ENCODE results near the gene ERCC6. TPM values are rescaled to one million over a fixed set of nuclear protein-coding genes. Genes with fewer than 3 reads are reported as not detected.

ERCC6 gene
- total RNA-seq, 1 donor from 2014 or later = 11.2 TPM

- Mint-ChIP-seq H3K4me3 (no peak overlapping the region), H3K27ac (no peak overlapping the region), H3K36me3 (ENCODE audit: low read depth) (peaks cover 4% of the 10 kb centered on the region), H3K9me3 (no peaks in the 10 kb centered on the region), H3K4me1 (ENCODE audit: low read depth) (no peaks in the 10 kb centered on the region), H3K27me3 (ENCODE audit: insufficient read depth) (peaks cover 4% of the 10 kb centered on the region)
- intact Hi-C loops (cut with micrococcal nuclease) = no loop called here
- no peak for DNase-seq (ENCODE audit: low spot score)
Measured at GRCh38 chr10:49499305-49499851, 39.5 kb downstream of the ERCC6 start.

GRCh38 chr10:49498425-49498824 lies 40.5 kb downstream of the ERCC6 start:
- peaks cover 4% of the 10 kb centered on the region for H3K36me3 Mint-ChIP-seq (ENCODE audit: low read depth)
- no peaks in the 10 kb centered on the region for H3K9me3 Mint-ChIP-seq
- no peaks in the 10 kb centered on the region for H3K4me1 Mint-ChIP-seq (ENCODE audit: low read depth)
- H3K27ac Mint-ChIP-seq = no peak overlapping the region
- H3K27me3 Mint-ChIP-seq (ENCODE audit: insufficient read depth) = peaks cover 4% of the 10 kb centered on the region
- no peak for DNase-seq (ENCODE audit: low spot score)
- H3K4me3 Mint-ChIP-seq = no peak overlapping the region
- intact Hi-C loops (cut with micrococcal nuclease) = no loop called here

DNA sequence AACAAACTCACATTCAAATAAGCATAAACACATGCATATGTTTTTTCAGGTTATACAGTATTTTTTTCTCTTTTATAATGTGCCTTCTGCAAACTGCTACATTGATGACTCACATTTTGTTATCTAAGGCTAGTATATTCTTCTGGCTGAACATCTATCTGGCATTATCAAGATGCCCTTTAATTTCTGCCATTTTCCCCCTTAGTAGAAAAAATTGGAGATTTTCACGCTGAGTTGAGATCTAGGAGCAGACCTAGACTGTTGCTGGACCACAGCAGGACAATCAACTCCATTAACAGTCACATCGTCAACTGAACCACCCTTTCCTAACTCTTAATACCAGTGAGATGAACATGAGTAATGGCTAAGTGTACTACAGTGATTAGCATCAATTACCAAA lies 41.6 kb downstream of the ERCC6 start:
- Mint-ChIP-seq H3K36me3 (ENCODE audit: low read depth) (peaks cover 4% of the 10 kb centered on the region), H3K4me3 (no peak overlapping the region), H3K27me3 (ENCODE audit: insufficient read depth) (no peaks in the 10 kb centered on the region), H3K27ac (no peak overlapping the region), H3K9me3 (no peaks in the 10 kb centered on the region), H3K4me1 (ENCODE audit: low read depth) (no peaks in the 10 kb centered on the region)
- DNase-seq (ENCODE audit: low spot score) = no peak
- intact Hi-C loops (cut with micrococcal nuclease) = no loop called here

- Mint-ChIP-seq H3K27me3 (ENCODE audit: insufficient read depth) (no peaks in the 10 kb centered on the region), H3K4me3 (no peak overlapping the region), H3K27ac (no peak overlapping the region), H3K36me3 (ENCODE audit: low read depth) (no peaks in the 10 kb centered on the region), H3K9me3 (no peaks in the 10 kb centered on the region), H3K4me1 (ENCODE audit: low read depth) (no peaks in the 10 kb centered on the region)
- intact Hi-C loops (cut with micrococcal nuclease) = no loop called here
- no peak for DNase-seq (ENCODE audit: low spot score)
Measured at GRCh38 chr10:49488056-49488717, 50.7 kb downstream of the ERCC6 start.

DNA sequence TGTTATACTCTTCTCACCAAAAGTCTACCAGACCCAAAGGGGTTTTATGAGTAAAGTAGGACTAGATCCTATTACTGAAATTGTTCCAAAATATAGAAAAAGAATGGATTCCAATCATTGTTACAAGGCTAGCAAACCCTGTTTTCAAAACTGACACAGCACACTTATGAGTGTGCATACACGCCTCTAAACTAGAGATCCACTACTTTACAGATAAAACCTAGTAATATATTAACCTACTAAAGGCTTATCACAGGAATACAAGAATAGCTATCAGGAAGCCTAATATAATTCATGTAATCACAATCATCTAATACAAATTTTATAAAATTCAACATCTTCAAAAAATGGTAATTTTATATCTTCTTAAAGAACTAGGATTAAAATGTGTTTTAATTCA lies 52.2 kb downstream of the ERCC6 start:
- H3K9me3 Mint-ChIP-seq = no peaks in the 10 kb centered on the region
- peaks cover under 1% of the 10 kb centered on the region for H3K36me3 Mint-ChIP-seq (ENCODE audit: low read depth)
- no peak overlapping the region for H3K27ac Mint-ChIP-seq
- H3K27me3 Mint-ChIP-seq (ENCODE audit: insufficient read depth) = no peaks in the 10 kb centered on the region
- DNase-seq (ENCODE audit: low spot score) = no peak
- no peak overlapping the region for H3K4me3 Mint-ChIP-seq
- intact Hi-C loops (cut with micrococcal nuclease) = no loop called here
- no peaks in the 10 kb centered on the region for H3K4me1 Mint-ChIP-seq (ENCODE audit: low read depth)

GRCh38 chr10:49486009-49486408 lies 52.9 kb downstream of the ERCC6 start:
- Mint-ChIP-seq H3K4me3 (no peak overlapping the region), H3K4me1 (ENCODE audit: low read depth) (no peaks in the 10 kb centered on the region), H3K27me3 (ENCODE audit: insufficient read depth) (no peaks in the 10 kb centered on the region), H3K9me3 (no peaks in the 10 kb centered on the region), H3K27ac (no peak overlapping the region), H3K36me3 (ENCODE audit: low read depth) (peaks cover 3% of the 10 kb centered on the region)
- DNase-seq (ENCODE audit: low spot score) = no peak
- intact Hi-C loops (cut with micrococcal nuclease) = no loop called here

DNA sequence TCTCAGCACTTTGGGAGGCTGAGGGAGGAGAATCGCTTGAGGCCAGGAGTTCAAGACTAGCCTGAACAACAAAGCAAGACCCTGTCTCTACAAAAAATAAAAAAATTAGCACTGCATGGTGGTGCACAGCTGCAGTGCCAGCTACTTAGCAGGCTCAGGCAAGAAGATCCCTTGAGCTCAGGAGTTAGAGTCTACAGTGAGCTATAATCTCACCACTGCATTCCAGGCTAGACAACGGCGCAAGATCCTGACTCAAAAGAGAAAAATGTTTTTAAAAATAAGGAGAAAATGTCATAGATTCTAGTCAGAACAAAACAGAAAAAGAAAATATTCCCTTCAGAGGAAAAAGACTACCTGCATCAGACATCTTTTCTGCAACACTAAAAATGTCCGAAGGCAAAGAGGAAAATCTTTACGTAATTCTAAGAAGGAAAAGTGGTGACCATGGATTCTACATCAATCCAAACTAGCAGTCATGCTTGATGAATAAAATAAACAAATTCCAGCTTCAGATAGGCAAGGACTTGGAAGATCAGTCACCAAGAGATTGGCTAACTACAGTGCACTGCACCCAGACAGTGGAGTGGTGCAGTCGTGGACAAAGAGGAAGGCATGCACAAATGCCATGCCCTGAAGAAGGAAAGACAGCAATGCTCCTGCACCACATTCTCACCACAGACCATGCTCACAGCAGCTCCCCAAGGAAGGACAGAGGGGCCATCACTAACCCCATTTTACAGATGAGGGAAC lies 54.3 kb downstream of the ERCC6 start:
- no peaks in the 10 kb centered on the region for H3K27me3 Mint-ChIP-seq (ENCODE audit: insufficient read depth)
- no peak overlapping the region for H3K4me3 Mint-ChIP-seq
- H3K4me1 Mint-ChIP-seq (ENCODE audit: low read depth) = no peaks in the 10 kb centered on the region
- H3K27ac Mint-ChIP-seq = no peak overlapping the region
- H3K36me3 Mint-ChIP-seq (ENCODE audit: low read depth) = peaks cover 3% of the 10 kb centered on the region
- intact Hi-C loops (cut with micrococcal nuclease) = no loop called here
- no peaks in the 10 kb centered on the region for H3K9me3 Mint-ChIP-seq
- no peak for DNase-seq (ENCODE audit: low spot score)

- no peak overlapping the region for H3K27ac Mint-ChIP-seq
- no peak for DNase-seq (ENCODE audit: low spot score)
- no peak overlapping the region for H3K4me3 Mint-ChIP-seq
- peaks cover 8% of the 10 kb centered on the region for H3K36me3 Mint-ChIP-seq (ENCODE audit: low read depth)
- no peaks in the 10 kb centered on the region for H3K27me3 Mint-ChIP-seq (ENCODE audit: insufficient read depth)
- H3K4me1 Mint-ChIP-seq (ENCODE audit: low read depth) = no peaks in the 10 kb centered on the region
- intact Hi-C loops (cut with micrococcal nuclease) = no loop called here
- no peaks in the 10 kb centered on the region for H3K9me3 Mint-ChIP-seq
Measured at GRCh38 chr10:49478819-49479218, 60.1 kb downstream of the ERCC6 start.

DNA sequence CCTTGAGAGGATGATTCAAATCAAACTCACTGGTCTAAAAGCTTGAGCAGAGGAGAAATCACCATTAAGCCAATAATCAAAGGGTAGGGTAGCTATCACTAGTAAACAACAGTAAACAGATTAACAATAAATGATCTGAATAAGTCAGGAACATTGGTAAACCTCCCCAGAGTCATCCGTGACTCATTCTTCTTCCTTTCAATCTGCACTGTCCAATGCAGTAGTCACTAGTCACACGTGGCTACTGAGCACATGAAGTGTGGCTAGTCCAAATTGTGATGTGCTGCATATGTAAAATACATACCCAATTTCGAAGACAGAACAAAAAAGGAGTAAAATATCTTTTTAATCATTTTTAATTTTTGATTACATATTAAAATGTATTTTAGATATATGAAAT lies 64.0 kb downstream of the ERCC6 start:
- H3K4me3 Mint-ChIP-seq = no peak overlapping the region
- intact Hi-C loops (cut with micrococcal nuclease) = no loop called here
- H3K27ac Mint-ChIP-seq = no peak overlapping the region
- no peaks in the 10 kb centered on the region for H3K4me1 Mint-ChIP-seq (ENCODE audit: low read depth)
- peaks cover 13% of the 10 kb centered on the region for H3K36me3 Mint-ChIP-seq (ENCODE audit: low read depth)
- no peak for DNase-seq (ENCODE audit: low spot score)
- H3K27me3 Mint-ChIP-seq (ENCODE audit: insufficient read depth) = no peaks in the 10 kb centered on the region
- H3K9me3 Mint-ChIP-seq = no peaks in the 10 kb centered on the region

DNA sequence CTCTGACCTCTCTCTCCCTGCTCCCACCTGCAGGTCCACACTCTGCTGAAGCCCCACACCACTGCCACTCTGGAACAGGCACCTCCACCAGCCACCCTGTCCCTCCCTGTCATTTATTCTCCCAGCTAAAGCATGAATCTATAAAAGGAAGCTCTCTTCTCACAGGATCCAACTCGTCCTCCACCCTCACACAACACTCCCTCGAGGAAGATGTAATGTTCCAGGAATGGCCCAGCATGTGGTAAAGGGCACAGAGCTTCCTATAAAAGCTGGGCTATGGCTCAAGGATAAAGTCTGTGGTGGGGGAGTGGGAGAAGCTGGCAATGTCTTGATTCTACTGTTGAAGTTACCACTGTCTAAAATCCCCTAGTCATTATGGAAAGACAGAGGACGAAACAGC lies 67.4 kb downstream of the ERCC6 start:
- no peak for DNase-seq (ENCODE audit: low spot score)
- Mint-ChIP-seq H3K36me3 (ENCODE audit: low read depth) (peaks cover 15% of the 10 kb centered on the region), H3K4me1 (ENCODE audit: low read depth) (no peaks in the 10 kb centered on the region), H3K27me3 (ENCODE audit: insufficient read depth) (no peaks in the 10 kb centered on the region), H3K27ac (no peak overlapping the region), H3K4me3 (no peak overlapping the region), H3K9me3 (no peaks in the 10 kb centered on the region)
- intact Hi-C loops (cut with micrococcal nuclease) = no loop called here

DNA sequence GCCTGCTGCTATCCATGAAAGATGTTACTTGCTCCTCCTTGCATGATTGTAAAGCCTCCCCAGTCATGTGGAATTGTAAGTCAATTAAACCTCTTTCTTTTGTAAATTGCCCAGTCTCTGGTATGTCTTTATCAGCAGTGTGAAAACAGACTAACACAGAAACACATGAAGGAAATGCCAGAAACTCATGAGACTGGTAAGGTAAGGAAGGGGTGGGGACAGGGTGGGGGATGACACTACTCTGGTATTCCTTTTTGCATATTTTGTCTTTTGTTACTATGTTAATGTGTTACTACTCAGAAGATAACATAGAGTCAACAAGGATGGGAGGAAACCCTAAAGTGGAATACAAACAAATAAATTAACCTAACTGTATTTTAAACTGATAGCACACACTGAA lies 73.2 kb downstream of the ERCC6 start:
- Mint-ChIP-seq H3K4me3 (no peak overlapping the region), H3K36me3 (ENCODE audit: low read depth) (peaks cover 18% of the 10 kb centered on the region), H3K27me3 (ENCODE audit: insufficient read depth) (no peaks in the 10 kb centered on the region), H3K9me3 (peaks cover 6% of the 10 kb centered on the region), H3K4me1 (ENCODE audit: low read depth) (no peaks in the 10 kb centered on the region), H3K27ac (no peak overlapping the region)
- intact Hi-C loops (cut with micrococcal nuclease) = no loop called here
- DNase-seq (ENCODE audit: low spot score) = no peak
